ENCODE data around the gene CCSAP.
"Not testable (repeated sequence)": the region's sequence is repeated elsewhere in the genome, so short reads cannot be mapped to it uniquely, and the experiment has no call there.

CCSAP gene

DNA sequence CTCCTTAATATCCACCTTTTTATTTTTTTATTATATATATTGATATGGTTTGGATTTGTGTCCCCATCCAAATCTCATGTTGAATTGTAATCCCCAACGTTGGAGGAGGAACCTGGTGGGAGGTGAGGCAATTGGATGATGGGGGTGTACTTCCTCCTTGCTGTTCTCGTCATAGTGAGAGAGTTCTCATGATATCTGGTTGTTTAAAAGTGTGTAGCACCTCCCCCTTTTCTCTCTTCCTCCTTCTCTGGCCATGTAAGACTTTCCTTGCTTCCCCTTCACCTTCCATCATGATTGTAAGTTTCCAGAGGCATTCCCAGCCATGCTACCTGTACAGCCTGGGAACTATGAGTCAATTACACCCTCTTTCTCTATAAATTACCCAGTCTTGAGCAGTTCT, 22.7 kb upstream of the CCSAP start:
- no peak for DNase-seq (ENCODE audit: low read depth in 3 of 3, low spot score in 1 of 3)

DNA sequence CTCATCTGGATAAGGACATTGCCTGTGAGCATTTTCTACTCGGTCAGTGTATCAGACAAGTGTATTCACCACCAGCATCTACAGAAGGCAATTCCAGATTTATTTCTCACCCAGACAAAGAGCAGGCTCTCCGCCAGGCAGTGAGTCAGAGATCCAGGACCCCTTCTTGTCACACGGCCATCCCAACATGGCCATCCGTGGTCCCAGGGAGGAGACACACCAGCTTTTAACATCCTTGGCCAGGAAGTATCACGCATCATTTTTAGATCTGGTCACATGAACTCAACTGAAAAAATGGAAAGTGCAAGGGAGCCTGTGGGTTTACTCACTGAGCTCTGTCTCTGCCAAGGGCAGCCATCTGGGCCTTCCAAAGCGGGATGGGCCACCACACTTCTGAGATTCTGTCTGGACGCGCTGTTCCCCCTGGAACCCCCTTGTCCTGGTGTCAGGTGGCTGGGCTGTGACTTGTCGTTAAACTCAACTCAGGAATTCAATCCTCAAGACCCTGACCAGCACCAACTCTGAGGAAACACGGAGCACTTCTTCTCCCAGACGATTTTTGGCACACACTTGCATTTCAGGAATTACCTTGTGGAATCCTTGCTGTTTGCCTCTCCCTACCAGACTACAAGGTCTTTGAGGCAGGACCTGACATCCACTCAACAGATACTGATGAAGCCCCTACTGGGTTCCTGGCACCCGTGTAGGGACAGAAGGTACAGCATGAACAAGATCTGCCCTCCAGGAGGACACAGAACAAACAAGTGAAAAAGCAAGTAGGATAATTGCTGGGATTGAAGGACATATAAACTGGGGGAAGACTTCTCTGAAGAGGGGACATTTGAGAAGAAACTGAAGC, 21.6 kb upstream of the CCSAP start:
- no peak for DNase-seq (ENCODE audit: low read depth in 3 of 3, low spot score in 1 of 3)

DNA sequence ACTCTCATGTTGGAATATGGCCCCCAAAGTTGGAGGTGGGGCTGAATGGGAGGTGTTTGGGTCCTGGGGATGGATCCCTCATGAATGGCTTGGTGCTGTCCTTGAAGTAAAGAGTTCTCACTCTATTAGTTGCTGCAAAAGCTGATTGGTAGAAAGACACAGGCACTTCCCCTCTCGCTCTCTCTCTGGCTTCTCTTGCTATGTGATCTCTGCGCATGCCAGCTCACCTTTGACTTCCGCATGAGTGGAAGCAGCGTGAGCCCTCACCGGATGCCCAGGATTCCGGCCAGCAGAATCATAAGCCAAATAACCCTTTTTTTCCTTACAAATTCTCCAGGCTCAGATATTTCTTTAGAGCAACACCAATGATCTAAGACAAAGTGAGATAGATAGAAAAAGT, 20.9 kb upstream of the CCSAP start:
- no peak for DNase-seq (ENCODE audit: low read depth in 3 of 3, low spot score in 1 of 3)

DNA sequence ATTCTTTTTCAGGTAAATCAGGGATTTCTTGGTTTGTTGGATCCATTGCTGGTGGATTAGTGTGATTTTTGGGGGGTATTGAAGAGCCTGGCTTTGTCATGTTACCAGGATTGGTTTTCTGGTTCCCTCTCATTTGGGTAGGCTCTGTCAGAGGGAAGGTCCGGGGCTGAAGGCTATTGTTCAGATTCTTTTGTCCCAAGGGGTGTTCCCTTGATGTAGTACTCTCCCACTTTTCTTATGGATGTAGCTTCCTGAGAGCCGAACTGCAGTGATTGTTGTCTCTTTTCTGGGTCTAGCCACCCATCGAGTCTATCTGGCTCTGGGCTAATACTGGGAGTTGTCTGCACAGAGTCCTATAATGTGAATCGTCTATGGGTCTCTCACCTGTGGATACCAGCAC, 17.6 kb upstream of the CCSAP start:
- no peak for DNase-seq (ENCODE audit: low read depth in 3 of 3, low spot score in 1 of 3)

DNA sequence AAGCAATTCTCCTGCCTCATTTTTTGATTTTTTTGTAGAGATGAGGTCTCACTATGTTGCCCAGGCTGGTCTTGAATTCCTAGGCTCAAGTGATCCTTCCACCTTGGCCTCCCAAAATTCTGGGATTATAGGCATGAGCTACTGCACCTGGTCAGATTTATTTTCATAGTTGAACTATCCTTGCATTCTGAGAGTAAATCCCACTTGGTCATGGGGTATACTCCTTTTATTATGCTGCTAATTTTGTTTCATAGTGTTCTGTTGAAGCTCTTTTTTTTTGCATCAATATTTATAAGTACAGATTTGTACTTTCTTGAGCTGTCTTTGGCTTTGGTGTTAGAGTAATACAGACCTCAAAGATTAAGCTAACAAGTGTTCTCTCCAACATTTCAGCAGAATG, 12.8 kb upstream of the CCSAP start:
- no peak for DNase-seq (ENCODE audit: low read depth in 3 of 3, low spot score in 1 of 3)

DNA sequence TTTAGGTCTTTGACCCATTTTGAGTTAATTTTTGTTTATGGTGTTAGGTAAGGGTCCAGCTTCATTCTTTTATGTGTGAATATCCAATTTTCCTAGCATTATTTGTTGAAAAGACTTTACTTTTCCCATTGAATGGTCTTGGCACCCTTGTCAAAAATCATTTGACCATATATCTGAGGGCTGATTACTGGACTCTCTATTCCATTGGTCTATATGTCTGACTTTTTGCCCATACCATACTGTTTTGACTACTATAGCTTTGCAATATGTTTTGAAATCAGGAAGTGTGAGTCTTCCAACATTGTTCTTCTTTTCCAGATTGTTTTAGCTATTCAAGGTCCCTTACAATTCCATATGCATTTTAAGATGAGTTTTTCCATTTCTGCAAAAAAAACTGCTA, 11.4 kb upstream of the CCSAP start:
- DNase-seq (ENCODE audit: low read depth in 3 of 3, low spot score in 1 of 3), result no peak

DNA sequence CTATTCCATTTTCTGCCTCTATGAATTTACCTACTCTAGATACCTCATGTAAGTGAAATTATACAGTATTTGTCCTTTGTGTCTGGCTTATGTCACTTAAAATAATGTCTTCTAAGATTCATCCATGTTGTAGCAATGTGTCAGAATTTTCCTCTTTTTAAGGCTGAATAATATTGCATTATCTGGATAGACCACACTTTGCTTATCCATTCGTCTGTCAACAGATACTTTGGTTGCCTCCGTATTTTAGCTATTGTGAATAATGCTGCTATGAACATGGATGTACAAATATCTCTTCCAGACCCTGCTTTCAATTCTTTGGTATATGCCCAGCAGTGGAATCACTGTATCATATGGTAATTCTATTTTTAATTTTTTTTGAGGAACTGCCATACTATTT, 10.1 kb upstream of the CCSAP start:
- DNase-seq (ENCODE audit: low read depth in 3 of 3, low spot score in 1 of 3), result no peak

DNA sequence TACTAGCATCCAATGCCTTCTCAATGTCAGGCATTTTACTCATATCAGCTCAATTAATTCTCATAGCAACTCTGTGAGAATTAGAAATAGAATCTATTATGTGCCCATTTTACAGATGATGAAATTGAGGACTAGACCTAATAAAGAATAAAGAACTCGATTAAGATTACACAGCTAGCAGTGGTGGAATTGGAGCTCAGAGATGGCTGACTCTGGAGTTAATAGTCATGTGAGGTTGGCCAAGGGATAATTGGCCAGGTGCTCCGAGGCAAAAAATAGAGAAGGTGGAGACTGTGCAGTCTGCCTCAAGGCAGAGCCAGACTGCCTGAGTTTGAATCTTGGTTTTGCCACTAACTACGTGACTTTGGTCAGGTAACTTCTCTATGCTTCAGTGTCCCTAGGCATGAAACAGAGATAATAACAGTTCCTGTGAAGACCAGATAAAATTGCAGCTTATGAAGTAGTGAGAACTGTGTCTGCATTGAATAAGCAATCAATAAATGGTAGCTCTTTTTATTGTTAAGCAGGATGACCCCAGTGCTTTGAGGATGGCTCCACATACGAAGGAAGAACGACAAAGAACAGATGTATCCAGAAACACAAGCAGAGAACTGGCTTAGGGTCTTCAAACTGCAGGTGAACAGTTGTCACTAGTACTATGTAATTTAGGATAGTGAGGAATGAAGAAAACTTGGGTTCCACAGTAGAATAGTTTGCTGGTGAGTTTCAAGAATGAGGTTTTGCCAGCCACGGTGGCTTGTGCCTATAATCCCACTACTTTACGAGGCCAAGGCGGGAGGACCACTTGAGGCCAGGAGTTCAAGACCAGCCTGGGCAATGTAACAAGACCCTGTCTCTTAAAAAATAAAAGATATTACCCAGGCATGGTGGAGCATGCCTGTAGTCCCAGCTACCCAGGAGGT, 6.9 kb upstream of the CCSAP start:
- DNase-seq (ENCODE audit: low read depth in 3 of 3, low spot score in 1 of 3), result no peak

DNA sequence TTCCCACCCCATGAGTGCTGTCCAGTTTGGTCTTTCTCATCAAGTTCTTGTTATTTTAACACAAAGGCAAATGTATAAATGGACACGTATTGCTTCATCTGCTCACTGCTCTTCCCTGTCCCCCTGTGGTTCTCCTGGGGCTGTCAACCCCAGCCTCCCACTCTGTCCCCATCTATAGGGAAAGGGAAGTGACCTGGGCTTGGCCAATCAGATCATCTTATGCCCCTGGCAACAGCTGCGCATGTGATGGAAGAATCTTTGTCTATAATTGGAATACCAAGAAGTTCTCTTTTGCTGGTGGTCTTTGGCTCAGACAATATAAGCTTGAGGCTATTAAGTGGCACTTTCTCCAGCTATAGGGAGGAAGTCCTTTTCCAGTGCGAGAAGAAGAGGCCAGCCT, 4.7 kb upstream of the CCSAP start:
- DNase-seq (ENCODE audit: low read depth in 3 of 3, low spot score in 1 of 3), result no peak

DNA sequence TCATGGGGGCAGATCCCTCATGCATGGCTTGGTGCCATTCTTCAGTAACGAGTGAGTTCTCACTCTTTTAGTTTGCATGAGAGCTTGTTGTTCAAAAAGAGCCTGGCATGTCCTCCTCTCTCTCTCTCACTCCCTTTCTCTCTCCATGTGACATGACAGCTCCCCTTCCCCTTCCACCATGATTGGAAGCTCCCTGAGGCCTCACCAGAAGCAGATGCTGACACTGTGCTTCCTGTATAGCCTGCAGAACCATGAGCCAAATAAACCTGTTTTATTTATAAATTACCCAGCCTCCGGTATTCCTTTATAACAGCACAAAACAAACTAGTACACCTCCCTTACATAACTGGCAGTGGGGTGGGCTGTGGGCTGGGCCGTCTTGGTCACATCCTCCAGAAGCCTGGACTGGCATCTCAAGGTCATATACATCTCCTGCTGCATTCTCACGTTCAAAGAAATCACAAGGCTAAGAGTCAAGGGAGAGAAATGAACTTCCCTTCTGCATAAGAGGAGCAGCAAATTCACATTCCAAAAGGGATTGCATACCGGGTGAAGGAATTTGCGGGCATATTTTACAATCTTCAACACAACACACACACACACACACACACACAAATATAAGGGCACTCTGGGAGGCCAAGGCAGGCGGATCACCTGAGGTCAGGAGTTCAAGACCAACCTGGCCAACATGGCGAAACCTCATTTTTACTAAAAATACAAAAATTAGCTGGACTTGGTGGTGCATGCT, 2.3 kb upstream of the CCSAP start:
- no peak for DNase-seq (ENCODE audit: low read depth in 3 of 3, low spot score in 1 of 3)

DNA sequence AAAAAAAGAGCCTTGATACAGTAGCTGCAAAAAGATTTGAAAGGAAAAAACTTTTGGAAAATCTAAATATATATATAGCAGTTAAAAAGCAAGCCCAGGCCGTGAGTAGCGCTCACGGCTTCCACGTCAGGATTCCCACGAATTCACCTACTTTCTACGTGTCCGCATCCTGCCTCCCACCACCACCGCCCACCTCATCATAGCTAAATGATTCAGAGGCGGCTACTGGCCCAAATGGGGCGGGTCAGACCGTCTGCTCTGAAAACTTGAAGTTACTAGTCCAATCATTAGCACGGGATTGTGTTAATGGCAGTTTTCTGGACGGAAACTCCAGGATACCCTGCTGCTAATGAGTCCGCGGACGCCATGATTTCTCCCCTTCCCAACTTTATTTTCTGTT, 1.3 kb upstream of the CCSAP start:
- no peak for DNase-seq (ENCODE audit: low read depth in 3 of 3, low spot score in 1 of 3)

DNA sequence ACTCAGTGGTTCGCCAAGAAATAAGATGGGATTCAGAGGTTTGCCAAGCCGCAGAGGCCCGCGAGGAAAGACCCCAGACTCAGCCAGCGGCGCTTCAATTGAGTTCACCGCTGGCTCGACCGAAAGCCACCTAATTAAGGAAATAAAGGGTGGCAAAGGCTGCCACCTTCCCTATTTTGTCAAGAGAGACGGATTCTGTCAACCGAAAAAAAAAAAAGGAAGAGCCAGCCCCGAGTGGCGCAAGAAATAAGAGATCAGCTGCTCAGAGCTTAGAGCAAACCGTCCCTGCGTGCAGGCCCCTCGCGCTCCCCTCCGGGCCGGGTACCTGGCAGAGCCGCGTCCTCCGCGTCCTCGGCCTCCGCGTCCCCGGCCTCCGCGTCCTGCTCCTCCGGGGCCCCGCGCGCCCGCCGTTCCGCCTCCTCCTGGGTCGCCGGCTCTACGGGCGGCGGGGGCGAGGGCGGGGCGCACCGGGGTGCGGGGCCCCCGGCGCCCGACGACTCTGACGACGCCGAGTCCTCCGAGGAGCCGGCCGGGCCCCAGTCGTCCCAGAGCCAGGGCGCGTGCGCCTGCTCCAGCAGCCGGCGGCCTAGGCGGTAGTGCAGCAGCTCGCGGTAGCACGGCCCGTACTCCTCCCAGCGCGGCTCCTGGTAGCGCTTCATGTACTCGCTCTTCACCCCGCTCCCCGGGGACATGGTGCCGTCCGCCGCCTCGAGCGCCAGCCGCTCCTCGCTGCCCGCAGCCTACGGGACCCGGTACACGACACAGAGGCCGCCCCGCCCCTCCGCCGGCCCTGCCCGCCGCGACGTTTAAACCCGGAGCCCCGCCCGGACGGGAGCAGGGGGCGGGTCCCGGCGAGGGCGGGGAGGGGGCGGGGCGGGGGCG, 832 bp downstream of the CCSAP start:
- peak; percentile 51 to 70 (median 67) for DNase-seq (ENCODE audit: low read depth in 3 of 3, low spot score in 1 of 3)

DNA sequence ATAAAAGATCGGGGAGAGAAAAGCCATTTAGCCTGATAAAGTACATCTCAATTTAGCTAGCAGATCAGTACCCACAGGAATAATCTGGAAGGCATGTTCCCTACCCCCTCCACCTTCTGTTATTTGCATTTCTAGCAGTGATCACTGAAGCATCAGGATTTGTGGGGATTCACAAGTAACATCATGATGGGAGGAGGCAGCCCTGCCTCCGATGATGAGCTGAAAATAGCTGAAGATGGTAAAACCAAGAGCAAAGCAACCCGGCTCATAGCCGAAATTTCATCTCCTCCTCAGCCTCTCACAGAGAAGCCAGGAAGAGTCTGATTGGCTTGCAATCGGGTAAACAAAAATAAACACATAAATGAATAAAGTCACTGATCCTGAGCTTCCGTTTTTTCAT, 2.4 kb downstream of the CCSAP start:
- DNase-seq (ENCODE audit: low read depth in 3 of 3, low spot score in 1 of 3), result no peak

DNA sequence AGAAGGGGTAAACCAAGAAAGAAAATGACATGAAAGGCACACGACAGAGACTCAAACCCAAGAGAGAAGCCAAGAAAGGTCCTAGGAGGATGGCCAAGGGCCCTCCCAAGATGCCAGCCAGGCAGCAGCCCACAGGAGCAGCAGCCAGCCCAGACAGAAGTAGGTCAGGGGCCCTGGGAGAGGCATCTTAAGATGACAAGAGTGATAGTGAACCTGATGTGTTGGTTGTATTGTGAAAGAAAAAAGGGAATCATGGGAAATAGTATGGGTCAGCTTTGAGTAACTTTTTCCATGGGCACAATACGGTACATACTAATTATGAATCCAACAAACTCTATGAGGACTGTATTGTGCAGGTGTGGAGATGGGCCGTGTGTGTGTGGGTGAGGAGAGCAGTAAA, 3.3 kb downstream of the CCSAP start:
- no peak for DNase-seq (ENCODE audit: low read depth in 3 of 3, low spot score in 1 of 3)

DNA sequence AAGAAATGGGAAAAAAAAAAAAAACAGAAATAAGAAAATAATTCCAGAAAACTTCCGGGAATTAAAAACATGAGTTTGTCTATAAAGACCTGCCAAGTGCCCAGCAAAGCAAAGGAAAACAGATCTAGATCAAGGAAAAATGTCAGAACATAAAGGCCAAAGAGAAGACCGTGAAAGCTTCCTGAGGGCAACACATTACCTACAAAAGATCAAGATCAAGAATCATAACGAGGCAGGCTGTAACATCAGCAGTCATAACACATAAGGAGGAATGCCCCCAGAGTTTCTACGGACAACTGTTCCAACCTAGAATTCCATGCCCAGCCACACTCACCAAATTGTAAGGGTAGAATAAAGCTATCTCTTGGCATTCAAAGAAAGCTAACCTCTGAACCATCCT, 3.8 kb downstream of the CCSAP start:
- DNase-seq (ENCODE audit: low read depth in 3 of 3, low spot score in 1 of 3), result no peak

DNA sequence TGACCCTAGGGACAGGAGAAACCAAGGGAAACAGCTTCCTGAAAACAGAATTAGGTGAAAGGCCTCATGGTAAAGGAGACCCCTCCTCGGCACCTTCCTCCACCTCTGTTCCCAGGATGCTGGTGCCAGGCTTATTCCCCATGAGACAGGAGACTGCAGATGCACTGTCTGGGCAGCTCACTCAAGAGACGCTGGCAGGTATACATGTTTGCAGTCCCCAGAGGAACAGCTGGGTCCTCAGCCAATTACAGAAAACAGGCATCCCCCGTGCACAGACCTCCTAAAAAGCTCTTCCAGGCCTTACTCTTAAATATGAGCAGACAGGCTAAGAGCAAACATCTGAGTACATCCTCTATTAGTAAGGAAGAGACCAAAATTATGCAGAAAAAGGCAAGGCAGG, 6.5 kb downstream of the CCSAP start:
- no peak for DNase-seq (ENCODE audit: low read depth in 3 of 3, low spot score in 1 of 3)

DNA sequence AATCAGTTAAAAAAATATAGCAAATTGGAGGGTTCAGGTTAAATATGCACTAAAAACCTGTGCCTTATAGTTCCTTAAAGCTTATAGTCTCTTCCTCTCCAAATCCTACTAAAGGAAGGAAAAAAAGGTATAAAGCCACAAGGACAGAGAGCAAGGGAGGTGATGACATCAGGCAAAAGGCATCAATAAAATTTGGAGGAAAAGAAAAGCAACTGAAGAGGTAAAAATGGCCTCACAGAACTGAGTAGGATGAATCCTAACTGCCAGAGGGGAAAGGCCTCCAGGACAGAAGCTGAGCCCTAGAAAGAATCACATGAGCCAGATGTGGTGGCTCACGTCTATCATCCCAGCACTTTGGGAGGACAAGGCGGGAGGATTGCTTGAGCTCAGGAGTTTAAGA, 8.1 kb downstream of the CCSAP start:
- DNase-seq (ENCODE audit: low read depth in 3 of 3, low spot score in 1 of 3), result no peak

DNA sequence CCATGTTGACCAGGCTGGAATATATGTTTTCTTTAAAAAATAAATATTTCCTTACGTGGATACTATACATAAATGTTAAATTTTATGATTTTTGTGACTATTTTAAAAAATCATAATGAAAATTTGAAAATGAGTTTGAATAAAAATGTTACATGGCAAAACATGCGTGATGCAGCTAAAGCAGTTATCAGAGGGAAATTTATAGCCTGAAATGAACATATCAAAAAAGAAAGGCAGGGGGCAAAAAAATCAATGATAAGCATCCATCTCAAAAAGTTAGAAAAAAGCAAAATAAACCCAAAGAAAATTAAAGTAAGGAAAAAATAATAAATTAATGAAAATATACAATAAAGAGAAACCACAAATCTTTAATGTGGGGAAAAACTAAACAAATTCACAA, 8.6 kb downstream of the CCSAP start:
- DNase-seq (ENCODE audit: low read depth in 3 of 3, low spot score in 1 of 3), result no peak

DNA sequence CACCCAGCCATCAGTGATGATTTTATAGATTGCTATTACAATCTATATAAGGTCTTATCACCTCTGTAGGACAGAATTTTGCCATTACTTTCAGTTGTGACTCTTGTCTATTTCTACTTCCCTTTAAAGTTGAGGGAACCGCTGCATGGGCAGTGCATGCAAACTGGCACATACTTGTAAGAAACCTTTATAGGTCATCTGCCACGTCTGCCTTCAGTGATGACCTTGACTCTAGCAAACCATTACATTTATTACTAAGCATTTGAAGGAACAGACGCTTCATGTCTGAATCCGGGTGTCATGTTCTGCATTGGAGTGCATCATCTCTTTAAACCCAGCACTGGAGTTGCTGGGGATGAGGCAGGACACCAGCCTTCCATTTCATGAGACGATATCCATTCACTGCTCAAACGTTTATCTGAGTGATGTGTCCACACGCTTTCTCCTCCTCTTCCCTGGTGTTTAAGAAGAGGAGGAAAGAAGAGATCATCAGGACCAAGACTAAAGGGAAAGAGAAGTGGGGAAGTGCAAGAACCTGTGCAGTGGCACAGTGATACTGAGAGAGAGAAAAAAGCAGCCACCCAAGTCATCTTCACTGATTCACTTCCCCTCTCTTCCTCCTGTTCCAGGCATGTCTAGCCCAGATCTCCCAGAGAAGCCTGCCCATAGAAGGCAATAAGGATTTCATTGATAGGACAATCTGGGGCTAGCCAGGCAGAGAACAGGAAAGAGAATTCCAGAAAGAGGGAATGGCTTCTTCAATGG, 14.1 kb downstream of the CCSAP start:
- DNase-seq (ENCODE audit: low read depth in 3 of 3, low spot score in 1 of 3), result no peak

DNA sequence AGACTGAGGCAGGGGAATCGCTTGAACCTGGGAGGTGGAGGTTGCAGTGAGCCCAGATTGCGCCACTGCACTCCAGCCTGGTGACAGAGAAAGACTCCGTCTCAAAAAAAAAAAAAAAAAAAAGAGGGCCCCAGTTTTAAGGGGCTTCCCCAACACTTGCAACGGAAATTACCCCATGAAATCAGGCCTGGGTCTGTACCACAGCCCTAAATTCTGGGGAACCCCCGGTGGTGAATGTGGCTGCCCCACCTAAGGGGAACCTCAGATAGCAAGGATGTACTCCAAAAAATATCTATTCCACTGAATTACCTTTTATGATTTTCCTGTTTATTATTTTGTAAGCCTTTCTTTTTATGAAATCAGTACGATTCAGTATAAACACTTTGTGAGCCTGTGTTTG, 15.1 kb downstream of the CCSAP start:
- not testable (repeated sequence) for DNase-seq (ENCODE audit: low read depth in 3 of 3, low spot score in 1 of 3)

Measured in stimulated activated CD4-positive, alpha-beta T cell treated with anti-CD3 and anti-CD28 coated beads, TNF-alpha, amount 100 ng/mL, for 1 hour (primary cell).